ENCODE measurements around the gene RAC3.

Gene RAC3

GRCh38 chr17:82031303-82031884 is at the start of gene RAC3:
Gene RAC3, plus strand, starts transcription at chr17:82031678. Its CDS starts 84 bp downstream, at chr17:82031762.
- DNase-seq = no peak

GRCh38 chr17:81983011-81983638 is 48.4 kb upstream of the RAC3 start:
- DNase-seq = no peak

DNA sequence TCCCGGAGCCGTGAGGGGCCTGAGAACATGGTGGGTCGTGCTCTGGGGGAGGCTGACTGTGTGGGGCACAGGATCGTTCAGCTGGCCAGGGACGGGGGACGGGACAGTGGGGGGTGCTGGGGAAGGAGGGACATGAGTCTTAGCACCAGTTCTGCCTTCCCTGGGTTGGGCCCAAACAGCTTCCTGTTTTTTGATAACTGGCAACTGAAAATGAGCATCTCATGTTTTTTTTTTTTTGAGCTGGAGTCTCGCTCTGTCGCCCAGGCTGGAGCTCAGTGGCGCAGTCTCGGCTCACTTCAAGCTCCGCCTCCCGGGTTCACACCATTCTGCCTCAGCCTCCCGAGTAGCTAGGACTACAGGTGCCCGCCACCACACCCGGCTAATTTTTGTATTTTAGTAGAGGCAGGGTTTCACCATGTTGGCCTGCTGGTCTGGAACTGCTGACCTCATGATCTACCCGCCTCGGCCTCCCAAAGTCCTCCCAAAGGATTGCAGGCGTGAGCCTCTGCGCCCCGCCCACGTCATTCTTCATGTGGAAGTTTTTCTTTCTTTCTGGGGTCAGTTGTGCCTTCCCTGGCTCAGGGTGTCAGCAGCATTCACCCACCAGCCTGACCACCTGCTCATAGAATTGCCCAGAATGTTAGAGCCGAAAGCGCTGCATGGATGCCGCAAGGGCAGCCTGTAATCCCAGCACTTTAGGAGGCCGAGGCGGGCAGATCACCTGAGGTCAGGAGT is 47.7 kb upstream of the RAC3 start:
- no peak for DNase-seq

DNA sequence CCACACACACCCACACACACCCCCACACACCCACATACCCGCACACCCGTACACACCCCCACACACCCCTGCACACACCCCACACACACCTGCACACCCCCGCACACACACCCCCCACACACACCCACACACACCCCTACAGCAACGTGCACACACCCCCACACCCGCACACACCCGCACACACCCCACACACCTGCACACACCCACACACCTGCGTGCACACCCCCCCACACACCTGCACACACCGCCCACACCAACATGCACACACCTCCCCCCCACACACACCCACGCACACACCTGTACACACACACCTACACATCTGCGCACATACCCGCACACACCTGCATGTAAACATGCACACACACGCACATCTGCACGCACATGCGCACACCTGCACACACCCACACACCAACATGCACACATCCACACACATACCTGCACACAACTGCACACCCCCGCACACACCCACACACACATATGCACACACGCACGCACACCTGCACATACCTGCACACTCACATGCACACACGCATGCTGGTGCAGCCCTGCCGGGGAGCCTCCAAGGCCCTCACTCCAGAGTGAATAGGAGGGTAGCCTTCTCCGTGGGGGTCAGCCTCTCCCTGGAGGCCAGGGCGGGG is 46.6 kb upstream of the RAC3 start:
- no peak for DNase-seq

DNA sequence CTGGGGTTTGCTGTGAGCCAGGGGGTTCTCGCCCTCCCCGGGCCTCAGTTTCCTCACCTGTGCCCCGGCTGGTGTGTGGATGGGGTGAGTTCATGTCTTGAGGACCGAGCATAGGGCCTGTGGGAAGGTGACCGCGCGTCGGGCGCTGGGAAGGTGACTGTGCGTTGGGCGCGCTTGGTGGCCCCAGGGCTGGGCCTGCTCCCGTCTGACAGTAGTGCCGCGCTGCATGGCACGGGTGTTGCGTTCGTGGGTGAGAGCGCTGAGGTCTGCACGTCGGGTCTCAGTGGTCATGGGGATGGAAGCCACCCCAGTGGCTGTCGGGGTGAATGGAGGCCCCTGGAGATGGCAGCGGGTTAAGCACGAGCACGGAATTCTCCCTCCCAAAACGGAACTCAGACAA is 44.9 kb upstream of the RAC3 start:
- no peak for DNase-seq

GRCh38 chr17:81987161-81987770 is 44.2 kb upstream of the RAC3 start:
- no peak for DNase-seq

GRCh38 chr17:81990836-81991683 is 40.4 kb upstream of the RAC3 start:
- no peak for DNase-seq

DNA sequence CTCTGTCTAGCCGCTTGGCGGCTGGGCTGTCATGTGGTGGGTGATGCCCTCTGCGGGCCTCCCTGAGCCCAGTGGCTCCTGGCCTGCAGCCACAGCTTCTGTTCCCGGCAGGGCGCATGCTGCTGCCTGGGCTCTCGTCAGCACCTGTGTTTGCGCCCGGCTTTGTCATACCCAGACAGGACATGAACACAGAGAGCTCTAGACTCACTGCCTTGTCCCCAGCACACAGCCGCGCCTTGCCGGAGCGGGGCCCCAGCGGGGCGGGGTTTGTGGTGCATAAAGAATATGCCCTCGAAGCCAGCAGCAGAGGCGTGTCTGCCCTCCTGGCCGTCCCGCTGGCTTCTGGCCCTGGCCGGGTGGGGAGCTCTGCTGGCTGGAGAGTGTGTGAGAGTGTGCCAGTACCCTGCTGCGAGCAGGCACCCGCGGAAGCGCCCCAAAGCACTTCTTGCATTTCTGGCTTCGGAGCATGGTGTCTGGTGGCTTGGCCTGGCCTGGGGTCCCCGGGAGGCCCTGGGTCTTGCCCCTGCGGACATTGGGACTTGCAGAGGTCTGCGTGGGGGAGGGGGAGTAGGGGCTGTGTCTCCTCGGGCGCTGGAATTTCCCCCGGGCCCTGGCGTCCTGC is 39.7 kb upstream of the RAC3 start:
- DNase-seq = no peak

GRCh38 chr17:81992306-81993102 is 39.0 kb upstream of the RAC3 start:
- no peak for DNase-seq

- DNase-seq = no peak
Observed at GRCh38 chr17:81993729-81994592, 37.5 kb upstream of the RAC3 start.

DNA sequence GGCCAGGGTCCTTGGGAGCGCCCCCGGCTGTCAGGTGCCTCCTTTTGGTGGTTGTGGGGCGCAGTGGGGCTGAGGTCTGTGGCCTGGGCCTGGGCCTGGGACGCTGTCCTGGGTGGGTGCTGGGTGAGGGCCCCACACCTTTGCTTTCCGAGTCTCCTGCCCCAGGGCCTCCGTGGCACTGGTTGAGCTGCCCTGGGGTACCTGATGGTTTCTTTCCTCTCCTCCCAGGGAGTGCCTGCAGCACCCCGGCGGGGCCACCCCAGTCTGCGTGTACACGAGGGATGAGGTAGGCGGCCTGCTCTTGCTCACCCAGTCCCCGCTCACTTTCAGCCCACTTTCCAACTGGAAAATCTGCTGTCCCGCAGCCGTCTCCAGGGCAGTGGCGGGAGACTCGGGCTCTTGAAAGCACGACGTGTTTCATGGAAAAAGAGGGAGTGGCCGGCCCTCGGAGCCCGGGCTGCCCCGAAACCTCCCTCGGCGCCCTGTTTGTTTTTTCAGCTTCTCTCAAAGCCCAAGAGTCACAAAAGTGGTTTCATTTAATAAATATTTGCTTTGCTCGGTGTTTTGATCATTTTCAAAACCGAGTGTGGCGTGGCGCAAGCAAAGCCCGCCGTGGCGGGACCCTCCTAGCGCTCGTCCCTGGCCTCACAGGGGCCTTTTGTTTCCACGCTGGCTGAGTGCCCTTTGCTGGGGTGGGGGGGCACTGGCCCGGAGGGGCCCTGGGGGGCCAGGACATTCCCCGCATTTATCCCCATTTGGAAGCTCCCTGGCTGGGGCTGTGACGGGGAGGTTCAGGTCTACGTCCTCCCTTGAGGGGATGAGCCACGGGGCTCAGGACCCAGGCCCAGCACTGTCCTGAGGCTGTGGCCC is 36.6 kb upstream of the RAC3 start:
- no peak for DNase-seq

GRCh38 chr17:81995463-81996231 is 35.8 kb upstream of the RAC3 start:
- DNase-seq = no peak

GRCh38 chr17:81996232-81996756 is 35.2 kb upstream of the RAC3 start:
- no peak for DNase-seq

GRCh38 chr17:81996757-81997441 is 34.6 kb upstream of the RAC3 start:
- no peak for DNase-seq

GRCh38 chr17:81998212-81998611 is 33.3 kb upstream of the RAC3 start:
- no peak for DNase-seq

DNA sequence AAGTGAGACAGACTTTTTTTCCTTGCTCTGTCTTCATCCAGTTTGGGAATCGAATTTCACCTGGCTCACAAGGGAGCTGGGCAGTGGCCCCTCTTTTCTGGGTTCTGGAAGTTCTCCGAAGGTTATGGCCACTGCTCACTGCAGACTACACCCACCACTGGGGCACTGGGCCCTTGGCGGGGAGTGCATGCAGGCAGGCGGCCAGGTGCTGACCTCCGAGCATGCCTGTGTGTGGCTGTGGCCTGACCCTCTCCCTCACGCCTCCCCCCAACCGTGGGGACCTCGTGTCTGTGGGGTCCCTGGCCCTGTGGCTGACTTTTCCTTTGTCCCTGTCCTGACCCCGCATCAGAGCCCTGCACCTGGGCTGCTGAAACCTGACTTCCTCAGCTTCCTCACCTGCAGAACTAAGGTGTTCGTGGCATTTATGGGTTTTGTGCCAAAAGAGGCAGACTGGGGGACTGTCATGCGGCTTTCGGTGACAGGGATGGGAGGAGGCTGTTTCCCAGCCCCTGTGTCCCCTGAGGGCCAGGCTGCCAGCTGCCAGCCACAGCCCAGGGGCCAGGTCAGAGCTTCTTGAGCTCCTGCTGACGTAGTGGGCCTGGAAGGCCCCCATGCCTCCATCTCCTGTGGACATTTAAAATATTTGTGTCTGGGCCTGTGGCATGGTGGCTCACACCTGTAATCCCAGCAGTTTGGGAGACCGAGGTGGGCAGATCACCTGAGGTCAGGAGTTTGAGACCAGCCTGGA is 32.6 kb upstream of the RAC3 start:
- DNase-seq = no peak

GRCh38 chr17:81999587-81999975 is 31.9 kb upstream of the RAC3 start:
- no peak for DNase-seq
